HG03520 (cell line): ENCODE results near the gene TMEM163.

ENCODE experiments used
- ATAC-seq: cut with Tn5 transposase; IDR thresholded peaks from one replicate; pipeline ENCODE4 v1.9.1; 2021; ENCODE audit warnings: mild to moderate bottlenecking, moderate library complexity; ENCODE audit not compliant: unreplicated experiment

TMEM163 gene

GRCh38 chr2:134445116-134445515, 273.7 kb downstream of the TMEM163 start:
- no peak for ATAC-seq

- ATAC-seq, result no peak
These were observed 274.9 kb downstream of the TMEM163 start for GRCh38 chr2:134443814-134444480.

DNA sequence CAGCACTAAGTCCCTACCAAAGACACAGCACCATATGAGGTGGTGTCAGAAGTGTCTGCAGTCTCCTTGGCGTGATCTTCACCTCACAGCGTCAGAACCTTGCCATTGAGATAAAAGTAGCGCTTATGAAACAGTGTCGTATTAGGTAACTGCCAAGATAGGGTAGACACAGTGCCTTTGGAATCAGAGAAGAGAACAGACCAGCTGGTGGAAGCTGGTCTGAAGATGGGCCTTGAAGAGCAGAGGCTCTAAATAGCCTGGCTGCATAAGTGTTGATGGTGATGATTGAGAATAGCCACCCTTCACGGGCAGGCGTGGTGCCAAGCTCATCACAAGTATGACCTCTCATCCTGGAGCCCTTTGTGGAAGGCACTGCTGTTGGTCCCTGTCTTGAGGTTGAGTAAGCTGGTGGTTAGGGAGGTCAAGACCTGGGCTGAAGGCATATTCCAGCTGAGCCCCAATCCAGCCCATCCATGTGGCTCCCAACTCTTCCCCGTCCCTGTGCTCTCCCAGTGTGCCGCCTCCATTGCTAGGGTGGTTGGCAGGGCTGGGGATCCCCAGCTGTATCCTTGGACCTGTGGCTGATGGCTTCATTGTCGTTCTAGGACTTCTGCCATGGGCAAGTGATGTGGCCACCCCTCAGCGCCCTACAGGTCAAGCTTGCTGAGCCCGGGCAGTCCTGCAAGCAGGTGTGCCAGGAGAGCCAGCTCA, 277.5 kb downstream of the TMEM163 start:
- ATAC-seq, result no peak

GRCh38 chr2:134440336-134440909, 278.4 kb downstream of the TMEM163 start:
- no peak for ATAC-seq

DNA sequence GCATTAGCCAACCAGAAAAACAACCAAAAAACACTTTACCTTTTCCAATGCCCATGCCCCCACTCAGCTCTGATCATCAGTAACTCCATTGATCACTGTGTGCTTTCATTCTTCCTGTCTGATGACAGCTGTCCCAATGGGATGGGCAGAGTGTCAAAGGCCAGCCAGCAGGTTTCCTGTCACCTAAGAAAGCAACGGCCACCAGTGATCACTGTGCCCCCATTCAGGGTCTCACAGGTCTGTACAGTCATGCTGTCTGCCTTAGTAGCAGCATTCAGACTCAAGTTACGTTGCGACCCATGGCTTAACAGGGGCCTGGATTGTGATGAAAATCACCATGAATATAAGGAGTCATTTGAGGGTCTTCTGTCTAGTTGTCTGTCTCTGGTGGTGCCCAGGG, 280.4 kb downstream of the TMEM163 start:
- ATAC-seq, result no peak

DNA sequence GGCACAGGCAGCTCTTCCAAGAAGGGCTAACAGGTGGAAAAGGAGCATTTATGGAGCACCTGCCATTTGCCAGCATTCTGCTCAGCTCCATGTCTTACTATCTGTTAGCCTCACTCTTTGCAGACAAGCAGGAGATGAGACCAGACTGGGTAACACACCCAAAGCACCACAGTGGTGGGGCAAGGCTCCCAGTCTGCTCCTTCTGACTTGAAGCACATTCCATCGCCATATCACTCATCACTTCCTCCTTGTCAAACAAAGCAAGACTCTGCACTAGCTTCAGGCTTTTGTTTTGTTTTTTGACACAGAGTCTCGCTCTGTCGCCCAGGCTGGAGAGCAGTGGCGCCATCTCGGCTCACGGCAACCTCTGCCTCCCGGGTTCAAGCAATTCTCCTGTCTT, 282.1 kb downstream of the TMEM163 start:
- no peak for ATAC-seq

DNA sequence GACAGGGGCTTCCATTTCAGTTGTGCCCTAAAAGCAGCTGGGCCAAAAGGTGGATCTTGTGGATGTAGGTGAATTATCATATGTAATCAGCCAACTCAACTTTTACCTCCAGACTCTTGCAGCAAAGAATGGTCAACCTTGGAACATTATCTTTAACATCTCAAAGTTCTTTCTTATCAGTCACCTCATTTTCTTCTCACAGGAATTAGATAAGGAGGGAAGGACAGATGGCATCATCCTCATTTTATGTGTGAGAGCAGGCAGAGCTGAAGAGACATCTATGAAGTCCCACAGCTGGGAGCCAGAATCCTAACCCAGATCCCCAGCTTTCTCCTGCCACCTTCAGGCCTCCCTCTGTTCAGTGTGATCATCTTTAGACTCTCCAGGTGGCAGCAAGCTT, 282.9 kb downstream of the TMEM163 start:
- no peak for ATAC-seq

GRCh38 chr2:134435505-134435904, 283.3 kb downstream of the TMEM163 start:
- no peak for ATAC-seq

DNA sequence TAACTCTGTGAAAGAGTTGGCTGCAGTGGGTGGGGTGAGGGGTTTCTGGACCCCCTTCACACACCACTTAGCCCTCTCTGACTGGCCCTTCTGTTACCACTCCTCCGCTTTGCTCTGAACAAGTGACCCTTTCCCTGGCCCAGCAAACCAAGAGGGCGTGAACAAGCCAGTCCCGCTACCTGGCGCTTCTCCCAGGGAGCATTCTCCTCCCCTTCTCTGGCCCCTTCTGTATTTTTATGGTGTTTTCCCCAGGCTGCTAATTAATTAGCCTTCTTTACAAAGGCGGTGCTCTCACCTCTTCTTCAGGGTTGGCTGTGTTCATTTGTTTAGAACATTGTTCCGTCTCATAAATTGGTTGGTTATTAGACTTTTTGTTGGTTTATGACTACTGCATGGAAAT, 284.8 kb downstream of the TMEM163 start:
- no peak for ATAC-seq

GRCh38 chr2:134433469-134433868, 285.3 kb downstream of the TMEM163 start:
- no peak for ATAC-seq

DNA sequence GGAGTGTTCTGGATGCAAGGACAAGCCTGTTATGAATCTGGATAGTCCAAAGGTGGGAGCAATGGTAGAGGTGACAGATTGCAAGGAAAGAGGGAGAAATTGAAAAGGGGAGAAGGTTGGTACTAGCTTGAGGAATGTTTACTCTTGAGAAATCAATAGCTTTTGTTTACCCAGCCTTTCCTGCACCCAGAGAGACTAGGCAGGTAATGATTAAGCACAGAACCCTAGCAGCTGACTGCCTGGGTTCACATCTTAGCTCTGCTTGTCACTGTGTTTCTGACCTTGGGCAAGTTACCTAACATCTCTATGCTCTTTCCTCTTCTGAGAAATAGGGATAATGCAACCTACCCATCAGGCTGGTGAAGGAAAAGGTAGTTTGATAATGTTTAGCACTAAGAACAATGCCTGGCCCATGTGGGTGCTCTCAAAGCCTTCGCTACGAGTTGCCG, 286.3 kb downstream of the TMEM163 start:
- no peak for ATAC-seq

DNA sequence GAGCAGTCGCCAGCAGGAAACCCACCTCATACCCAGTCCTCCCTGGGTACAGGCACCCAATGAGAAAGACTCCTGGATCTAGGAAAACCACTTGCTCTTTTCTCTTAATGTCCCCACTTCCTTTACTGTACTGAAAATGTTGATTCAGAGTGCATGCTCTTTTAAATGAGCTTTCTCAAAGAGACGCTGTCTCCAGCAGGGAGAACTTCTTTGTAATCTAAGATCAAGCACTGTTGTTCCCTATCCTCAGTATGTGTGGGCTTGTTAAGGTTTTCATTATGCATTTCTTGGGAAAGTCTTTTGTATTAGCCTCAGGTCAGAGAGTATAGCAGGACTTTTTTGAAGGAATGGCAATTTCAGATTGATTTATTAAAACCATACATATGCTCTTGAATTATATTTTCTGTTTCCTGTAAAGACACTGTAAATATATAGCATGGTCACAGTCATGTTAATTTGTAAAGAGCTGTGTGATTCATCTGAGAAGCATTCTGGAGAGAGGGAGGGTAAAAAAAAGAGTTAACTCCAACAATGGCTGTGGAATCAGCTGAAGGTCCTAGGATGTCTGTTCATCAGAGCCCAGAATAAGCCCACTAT, 286.9 kb downstream of the TMEM163 start:
- no peak for ATAC-seq

DNA sequence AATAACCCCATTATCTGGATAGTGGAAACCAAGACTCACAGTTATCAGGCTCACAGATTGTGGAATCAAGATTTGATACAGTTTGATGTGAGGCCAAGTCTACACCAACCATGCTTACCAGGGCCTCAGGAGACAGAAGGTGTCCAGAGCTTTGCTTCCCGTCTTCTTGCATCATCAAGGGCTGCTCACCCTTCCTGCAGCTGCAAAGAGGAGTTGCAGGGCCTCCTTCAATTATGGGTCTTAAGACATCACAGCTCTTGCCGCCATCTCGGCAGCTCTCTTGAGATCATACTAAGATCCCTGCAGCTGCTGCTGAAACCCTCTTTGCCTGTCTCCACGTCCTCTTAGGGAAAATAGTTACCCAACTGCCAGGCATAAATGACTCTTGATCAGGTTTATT, 288.9 kb downstream of the TMEM163 start:
- ATAC-seq, result no peak

GRCh38 chr2:134426721-134427120, 292.1 kb downstream of the TMEM163 start:
- no peak for ATAC-seq

GRCh38 chr2:134425724-134426496, 292.9 kb downstream of the TMEM163 start:
- ATAC-seq, result no peak

DNA sequence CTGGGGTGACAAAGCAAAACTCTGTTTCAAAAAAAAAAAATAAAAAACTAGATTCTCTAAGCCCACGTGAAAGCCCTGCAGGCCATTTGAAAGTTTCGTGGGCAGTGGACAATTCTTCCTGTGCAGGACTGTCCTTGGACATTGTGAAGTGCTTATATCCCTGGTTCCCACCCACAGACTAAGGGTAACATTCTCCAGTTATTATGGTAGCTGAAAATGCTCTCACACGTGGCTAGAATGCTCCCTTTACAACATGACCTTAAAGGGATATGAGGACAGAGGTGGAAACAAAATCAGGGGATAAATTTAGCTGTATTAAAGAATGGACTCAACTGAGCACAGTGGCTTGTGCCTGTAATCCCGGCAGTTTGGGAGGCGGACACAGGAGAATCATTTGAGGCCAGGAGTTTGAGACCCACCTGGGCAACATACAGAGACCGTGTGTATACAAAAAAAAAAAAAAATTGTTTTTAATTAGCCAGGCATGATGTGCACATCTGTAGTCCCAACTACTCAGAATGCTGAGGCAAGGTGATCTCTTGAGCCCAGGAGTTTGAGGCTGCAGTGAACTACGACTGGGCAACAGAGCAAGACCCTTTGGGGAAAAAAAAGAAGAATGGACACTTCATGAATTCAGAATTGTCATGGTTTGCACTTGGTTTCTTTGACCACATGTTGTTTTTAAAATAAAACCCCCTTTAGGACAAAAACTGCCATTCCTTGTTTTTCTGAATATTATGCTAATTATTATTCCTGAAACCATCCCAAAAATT, 297.1 kb downstream of the TMEM163 start:
- ATAC-seq, result no peak

DNA sequence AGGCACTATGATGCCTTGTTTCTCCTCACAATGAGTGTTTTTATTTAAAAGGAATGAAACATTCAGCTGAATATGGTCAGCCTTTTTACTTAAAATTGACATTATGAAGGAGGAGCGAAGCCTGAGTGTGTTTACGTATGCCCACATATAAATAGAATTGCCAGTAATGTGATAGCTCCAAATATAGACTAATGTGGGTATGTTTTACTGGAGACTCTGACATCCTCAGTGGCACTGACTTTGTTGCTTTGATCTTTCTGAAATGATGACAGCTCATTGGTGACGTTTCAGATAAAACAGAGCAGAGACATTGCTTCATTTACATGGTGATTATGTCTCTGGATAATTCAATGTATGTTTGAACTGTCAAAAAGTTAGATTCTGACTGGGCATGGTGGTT, 297.9 kb downstream of the TMEM163 start:
- no peak for ATAC-seq

- no peak for ATAC-seq
These were observed 298.5 kb downstream of the TMEM163 start for GRCh38 chr2:134420259-134420658.

DNA sequence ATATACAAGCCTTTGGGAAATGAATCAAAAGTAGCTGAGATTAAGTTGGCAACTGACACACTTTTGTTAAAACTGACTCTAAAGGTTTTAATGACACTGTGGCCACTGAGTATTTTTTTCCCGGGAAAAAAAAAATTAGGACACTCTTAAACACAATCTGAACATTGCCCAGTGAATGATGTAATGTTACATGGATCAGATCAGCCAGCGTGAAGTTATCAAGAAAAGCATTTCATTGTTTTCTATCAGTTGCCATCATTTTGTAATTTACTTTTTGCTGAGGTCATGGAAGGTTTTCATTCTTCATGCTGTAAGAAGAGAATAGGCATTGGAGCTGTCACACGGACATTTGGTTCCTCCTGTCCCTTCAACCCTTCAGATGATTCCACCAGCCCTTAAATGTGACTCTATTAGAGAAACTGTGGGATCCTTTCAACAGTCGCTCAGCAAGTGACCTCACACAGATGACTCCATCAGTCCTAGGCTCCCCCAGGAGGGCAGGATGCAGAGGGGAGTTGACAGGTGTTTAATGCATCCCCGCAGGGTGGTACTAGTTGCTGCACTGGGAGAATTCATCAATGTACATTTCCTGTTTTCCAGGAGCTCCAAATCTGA, 300.7 kb downstream of the TMEM163 start:
- ATAC-seq, result no peak

DNA sequence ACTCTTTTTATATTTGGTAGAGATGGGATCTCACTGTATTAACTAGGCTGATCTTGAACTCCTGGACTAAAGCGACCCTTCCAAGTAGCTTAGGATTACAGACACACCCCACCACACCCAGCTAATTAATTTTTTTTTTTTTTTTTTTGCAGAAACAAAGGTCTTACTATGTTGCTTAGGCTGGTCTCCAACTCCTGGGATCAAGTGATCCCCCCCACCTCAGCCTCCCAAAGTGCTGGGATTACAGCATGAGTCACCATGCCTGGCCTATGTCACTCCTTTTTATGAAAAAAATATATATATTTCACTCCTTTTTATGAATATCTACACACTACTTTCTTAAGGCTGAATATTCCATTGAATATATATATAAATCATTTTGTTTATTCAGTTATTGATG, 302.2 kb downstream of the TMEM163 start:
- no peak for ATAC-seq
